ENCODE data around the gene CRYBA4.

DNA sequence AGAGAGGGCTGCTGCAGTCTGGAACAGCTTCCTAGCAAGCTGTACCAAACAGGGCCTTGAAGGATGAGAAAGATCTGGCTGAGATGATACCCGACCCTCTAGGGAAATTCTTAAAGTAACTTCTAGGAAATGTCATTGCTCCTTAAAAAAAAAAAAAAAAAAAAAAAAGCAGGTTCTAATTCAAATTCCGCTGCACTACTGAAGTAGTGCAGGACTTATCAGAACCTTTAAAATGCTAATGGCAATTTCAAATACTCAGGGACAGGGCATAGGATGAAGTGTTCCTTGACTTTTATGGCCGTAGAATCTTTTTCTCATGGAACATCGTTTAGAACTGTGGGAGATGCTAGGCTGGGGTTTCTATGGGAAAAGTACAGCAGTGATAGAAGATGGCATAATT is 48.7 kb downstream of the CRYBA4 start:
- TF ChIP-seq, protein P1, sequence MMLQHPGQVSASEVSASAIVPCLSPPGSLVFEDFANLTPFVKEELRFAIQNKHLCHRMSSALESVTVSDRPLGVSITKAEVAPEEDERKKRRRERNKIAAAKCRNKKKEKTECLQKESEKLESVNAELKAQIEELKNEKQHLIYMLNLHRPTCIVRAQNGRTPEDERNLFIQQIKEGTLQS (IDR thresholded peaks at IDR 0.05; ENCODE audit: borderline replicate concordance, extremely low read depth, low read depth, low read length) = no peak
- TF ChIP-seq, protein P2, sequence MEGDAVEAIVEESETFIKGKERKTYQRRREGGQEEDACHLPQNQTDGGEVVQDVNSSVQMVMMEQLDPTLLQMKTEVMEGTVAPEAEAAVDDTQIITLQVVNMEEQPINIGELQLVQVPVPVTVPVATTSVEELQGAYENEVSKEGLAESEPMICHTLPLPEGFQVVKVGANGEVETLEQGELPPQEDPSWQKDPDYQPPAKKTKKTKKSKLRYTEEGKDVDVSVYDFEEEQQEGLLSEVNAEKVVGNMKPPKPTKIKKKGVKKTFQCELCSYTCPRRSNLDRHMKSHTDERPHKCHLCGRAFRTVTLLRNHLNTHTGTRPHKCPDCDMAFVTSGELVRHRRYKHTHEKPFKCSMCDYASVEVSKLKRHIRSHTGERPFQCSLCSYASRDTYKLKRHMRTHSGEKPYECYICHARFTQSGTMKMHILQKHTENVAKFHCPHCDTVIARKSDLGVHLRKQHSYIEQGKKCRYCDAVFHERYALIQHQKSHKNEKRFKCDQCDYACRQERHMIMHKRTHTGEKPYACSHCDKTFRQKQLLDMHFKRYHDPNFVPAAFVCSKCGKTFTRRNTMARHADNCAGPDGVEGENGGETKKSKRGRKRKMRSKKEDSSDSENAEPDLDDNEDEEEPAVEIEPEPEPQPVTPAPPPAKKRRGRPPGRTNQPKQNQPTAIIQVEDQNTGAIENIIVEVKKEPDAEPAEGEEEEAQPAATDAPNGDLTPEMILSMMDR (IDR thresholded peaks at IDR 0.05 in 2 of 3, conservative IDR thresholded peaks at IDR 0.05 in 1 of 3; ENCODE audit: control insufficient read depth in 2 of 3, extremely low read depth in 1 of 3, insufficient read depth in 1 of 3, low read depth in 3 of 3, low read length in 3 of 3) = no peak
- no peak for TF ChIP-seq RAD21 (IDR thresholded peaks at IDR 0.05; ENCODE audit: insufficient read depth, low read depth, low read length)
- no peak for TF ChIP-seq BACH1 (IDR thresholded peaks at IDR 0.05; ENCODE audit: borderline replicate concordance)
- TF ChIP-seq SMAD1 (IDR thresholded peaks at IDR 0.05; ENCODE audit: low read depth, partially characterized antibody) = no peak
- TF ChIP-seq, protein P3, sequence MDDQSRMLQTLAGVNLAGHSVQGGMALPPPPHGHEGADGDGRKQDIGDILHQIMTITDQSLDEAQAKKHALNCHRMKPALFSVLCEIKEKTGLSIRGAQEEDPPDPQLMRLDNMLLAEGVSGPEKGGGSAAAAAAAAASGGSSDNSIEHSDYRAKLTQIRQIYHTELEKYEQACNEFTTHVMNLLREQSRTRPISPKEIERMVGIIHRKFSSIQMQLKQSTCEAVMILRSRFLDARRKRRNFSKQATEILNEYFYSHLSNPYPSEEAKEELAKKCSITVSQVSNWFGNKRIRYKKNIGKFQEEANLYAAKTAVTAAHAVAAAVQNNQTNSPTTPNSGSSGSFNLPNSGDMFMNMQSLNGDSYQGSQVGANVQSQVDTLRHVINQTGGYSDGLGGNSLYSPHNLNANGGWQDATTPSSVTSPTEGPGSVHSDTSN (IDR thresholded peaks at IDR 0.05; ENCODE audit: insufficient replicate concordance, low read depth, low read length) = no peak
- no peak for TF ChIP-seq ZNF384 (IDR thresholded peaks at IDR 0.05; ENCODE audit: borderline replicate concordance, low read depth, low read length)
- TF ChIP-seq NFYA (IDR thresholded peaks at IDR 0.05; ENCODE audit: borderline replicate concordance, low read depth, low read length) = no peak
- TF ChIP-seq BHLHE40 (IDR thresholded peaks at IDR 0.05; ENCODE audit: borderline replicate concordance in 1 of 2, low read depth in 2 of 2, low read length in 1 of 2) = no peak
- no peak for TF ChIP-seq EZH2 (IDR thresholded peaks at IDR 0.05; ENCODE audit: borderline replicate concordance, control insufficient read depth, low read depth, low read length)
